ENCODE data around the gene FBXL14.

FBXL14 gene

DNA sequence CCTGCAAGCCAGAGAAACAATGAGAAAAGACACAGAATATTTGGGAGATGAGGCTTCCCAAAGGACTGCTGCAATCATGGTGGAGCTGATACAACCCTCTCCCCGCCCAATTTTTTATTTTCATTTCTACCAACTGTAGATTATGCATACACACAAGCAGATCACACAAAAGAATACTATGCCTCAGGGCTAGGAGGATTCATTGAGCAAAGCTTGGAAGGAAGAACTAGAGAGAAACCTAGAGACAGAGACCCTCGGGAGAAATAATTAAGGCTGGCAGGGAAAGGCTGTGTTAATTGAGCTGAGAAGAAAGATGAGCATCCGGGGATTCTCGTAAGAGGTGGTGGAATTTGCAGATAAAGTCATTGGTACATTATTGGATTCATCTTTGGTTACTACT, 24.8 kb upstream of the FBXL14 start:
- Histone ChIP-seq H3K4me3 (ENCODE audit: low read length in 2 of 2) (no peak overlapping the region), H3K4me1 (ENCODE audit: control insufficient read depth, insufficient read depth, low read length) (peaks cover 2% of the 10 kb centered on the region), H3K27me3 (ENCODE audit: control insufficient read depth in 1 of 2, insufficient read depth in 2 of 2, low read length in 2 of 2) (no peaks in the 10 kb centered on the region), H3K9ac (ENCODE audit: low read length in 2 of 2) (no peak overlapping the region), H3K27ac (ENCODE audit: low read length) (no peak overlapping the region), H3K36me3 (ENCODE audit: control insufficient read depth in 2 of 2, insufficient read depth in 2 of 2, low read length in 2 of 2) (no peaks in the 10 kb centered on the region), H3K9me3 (ENCODE audit: control insufficient read depth in 2 of 2, low read length in 2 of 2) (no peaks in the 10 kb centered on the region)

DNA sequence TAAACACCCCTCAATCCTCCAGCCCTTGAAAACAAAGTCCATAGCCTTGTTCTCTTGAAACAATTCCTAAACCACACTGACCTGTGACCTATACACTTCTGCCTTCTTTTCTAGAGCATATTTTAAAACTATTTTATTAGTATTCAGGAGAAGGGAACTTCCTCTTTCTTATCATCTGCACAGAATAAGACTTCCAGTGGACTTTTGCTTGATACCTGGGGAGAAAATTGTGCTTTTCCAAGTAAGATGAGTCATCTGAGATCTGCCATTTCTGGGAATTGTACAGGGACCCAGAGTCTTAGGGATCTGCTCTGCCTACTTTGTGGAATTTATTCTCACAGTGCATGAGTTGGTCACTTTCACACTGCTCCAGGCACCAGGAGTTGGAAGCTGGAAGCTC, 24.1 kb upstream of the FBXL14 start:
- Histone ChIP-seq H3K9ac (ENCODE audit: low read length in 2 of 2) (no peak overlapping the region), H3K27me3 (ENCODE audit: control insufficient read depth in 1 of 2, insufficient read depth in 2 of 2, low read length in 2 of 2) (no peaks in the 10 kb centered on the region), H3K4me3 (ENCODE audit: low read length in 2 of 2) (no peak overlapping the region), H3K9me3 (ENCODE audit: control insufficient read depth in 2 of 2, low read length in 2 of 2) (no peaks in the 10 kb centered on the region), H3K36me3 (ENCODE audit: control insufficient read depth in 2 of 2, insufficient read depth in 2 of 2, low read length in 2 of 2) (no peaks in the 10 kb centered on the region), H3K27ac (ENCODE audit: low read length) (no peak overlapping the region), H3K4me1 (ENCODE audit: control insufficient read depth, insufficient read depth, low read length) (peaks cover 2% of the 10 kb centered on the region)

DNA sequence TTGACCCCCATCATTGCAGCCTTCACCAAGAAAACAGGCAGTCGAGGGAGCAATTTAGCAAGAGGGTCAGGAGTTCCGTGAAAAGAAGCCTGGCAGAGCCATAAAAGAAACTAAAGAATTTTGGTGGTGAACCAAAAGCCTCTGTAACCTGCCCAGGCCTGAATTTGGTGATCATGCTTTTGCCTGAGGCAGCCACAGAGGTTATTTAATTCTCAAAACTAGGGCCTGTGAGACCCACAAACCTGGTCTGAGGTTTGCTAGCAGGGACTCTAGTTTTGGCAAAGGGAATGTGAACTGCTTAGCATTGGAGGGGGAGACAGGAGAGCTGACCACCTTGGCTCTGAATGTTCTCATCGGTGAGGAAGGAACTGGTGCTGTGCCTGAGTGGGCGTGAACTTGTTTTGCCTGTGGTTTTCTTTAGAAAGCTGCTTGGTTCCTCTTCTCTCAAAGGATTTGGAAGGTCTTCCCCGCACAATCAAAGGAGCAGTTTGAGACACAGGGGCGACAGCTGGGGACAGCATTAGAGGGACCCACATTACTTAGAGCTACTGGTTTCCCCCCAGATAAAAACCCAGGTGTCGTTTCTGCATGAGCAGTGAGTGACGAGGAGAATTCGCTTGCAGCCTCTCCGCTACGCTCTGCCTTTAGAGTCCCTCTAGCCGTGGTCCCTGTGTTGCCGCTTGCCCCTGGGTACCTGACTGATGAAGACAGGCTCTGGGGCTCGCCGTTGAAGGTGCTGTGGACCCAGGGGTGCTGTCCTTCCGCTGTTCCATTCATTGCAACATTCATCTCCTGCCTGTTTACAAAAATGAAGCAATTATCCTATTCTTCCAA, 22.1 kb upstream of the FBXL14 start:
- Histone ChIP-seq H3K9me3 (ENCODE audit: control insufficient read depth in 2 of 2, low read length in 2 of 2) (no peaks in the 10 kb centered on the region), H3K4me3 (ENCODE audit: low read length in 2 of 2) (peak overlapping the region in 1 of 2 donors; percentile 8), H3K27me3 (ENCODE audit: control insufficient read depth in 1 of 2, insufficient read depth in 2 of 2, low read length in 2 of 2) (no peaks in the 10 kb centered on the region), H3K27ac (ENCODE audit: low read length) (no peak overlapping the region), H3K4me1 (ENCODE audit: control insufficient read depth, insufficient read depth, low read length) (peaks cover 2% of the 10 kb centered on the region), H3K36me3 (ENCODE audit: control insufficient read depth in 2 of 2, insufficient read depth in 2 of 2, low read length in 2 of 2) (no peaks in the 10 kb centered on the region), H3K9ac (ENCODE audit: low read length in 2 of 2) (no peak overlapping the region)

DNA sequence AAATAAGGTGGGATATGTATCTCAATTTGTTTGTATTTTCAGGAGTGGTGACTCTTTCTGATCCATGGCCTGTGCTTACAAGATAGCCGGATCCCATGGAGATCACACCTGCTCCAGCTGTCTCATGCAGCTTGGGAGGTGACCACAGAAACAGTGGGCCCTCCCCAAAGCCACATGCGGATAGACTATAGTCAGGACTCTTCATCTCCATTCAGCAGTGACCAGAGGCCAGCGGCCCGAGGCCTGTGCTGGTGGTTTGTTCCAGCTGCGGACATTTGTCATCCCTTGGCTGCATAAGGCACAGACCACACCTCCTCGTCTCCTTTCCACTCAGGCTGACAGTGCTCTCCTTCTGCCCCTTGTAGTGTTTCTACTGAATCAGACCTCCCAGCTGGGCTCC, 20.0 kb upstream of the FBXL14 start:
- no peaks in the 10 kb centered on the region for H3K36me3 ChIP-seq (ENCODE audit: control insufficient read depth in 2 of 2, insufficient read depth in 2 of 2, low read length in 2 of 2)
- H3K4me3 ChIP-seq (ENCODE audit: low read length in 2 of 2), result no peak overlapping the region
- no peaks in the 10 kb centered on the region for H3K27me3 ChIP-seq (ENCODE audit: control insufficient read depth in 1 of 2, insufficient read depth in 2 of 2, low read length in 2 of 2)
- no peak overlapping the region for H3K9ac ChIP-seq (ENCODE audit: low read length in 2 of 2)
- no peak overlapping the region for H3K27ac ChIP-seq (ENCODE audit: low read length)
- peaks cover 4% of the 10 kb centered on the region for H3K4me1 ChIP-seq (ENCODE audit: control insufficient read depth, insufficient read depth, low read length)
- H3K9me3 ChIP-seq (ENCODE audit: control insufficient read depth in 2 of 2, low read length in 2 of 2), result no peaks in the 10 kb centered on the region

DNA sequence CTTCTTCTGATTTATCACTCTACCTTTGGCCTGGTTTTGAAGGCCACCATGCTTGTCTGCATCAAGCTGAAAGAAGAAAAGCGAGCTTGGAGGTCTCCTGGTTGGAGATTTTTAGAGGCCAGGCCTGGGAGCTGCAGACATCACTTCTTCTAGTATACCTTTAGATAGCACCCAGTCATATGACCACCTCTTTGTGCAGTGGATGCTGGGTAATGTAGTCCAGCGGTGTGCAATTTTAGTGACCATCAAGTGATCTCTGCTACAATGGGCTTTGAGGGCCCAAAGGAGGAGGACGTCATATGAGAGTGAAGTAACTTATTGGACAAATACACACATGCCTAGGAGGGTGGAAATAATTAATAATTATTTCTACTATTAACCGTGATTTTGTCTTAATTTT, 19.5 kb upstream of the FBXL14 start:
- no peaks in the 10 kb centered on the region for H3K27me3 ChIP-seq (ENCODE audit: control insufficient read depth in 1 of 2, insufficient read depth in 2 of 2, low read length in 2 of 2)
- peaks cover 4% of the 10 kb centered on the region for H3K4me1 ChIP-seq (ENCODE audit: control insufficient read depth, insufficient read depth, low read length)
- H3K9me3 ChIP-seq (ENCODE audit: control insufficient read depth in 2 of 2, low read length in 2 of 2), result no peaks in the 10 kb centered on the region
- H3K4me3 ChIP-seq (ENCODE audit: low read length in 2 of 2), result no peak overlapping the region
- H3K27ac ChIP-seq (ENCODE audit: low read length), result no peak overlapping the region
- no peaks in the 10 kb centered on the region for H3K36me3 ChIP-seq (ENCODE audit: control insufficient read depth in 2 of 2, insufficient read depth in 2 of 2, low read length in 2 of 2)
- no peak overlapping the region for H3K9ac ChIP-seq (ENCODE audit: low read length in 2 of 2)

DNA sequence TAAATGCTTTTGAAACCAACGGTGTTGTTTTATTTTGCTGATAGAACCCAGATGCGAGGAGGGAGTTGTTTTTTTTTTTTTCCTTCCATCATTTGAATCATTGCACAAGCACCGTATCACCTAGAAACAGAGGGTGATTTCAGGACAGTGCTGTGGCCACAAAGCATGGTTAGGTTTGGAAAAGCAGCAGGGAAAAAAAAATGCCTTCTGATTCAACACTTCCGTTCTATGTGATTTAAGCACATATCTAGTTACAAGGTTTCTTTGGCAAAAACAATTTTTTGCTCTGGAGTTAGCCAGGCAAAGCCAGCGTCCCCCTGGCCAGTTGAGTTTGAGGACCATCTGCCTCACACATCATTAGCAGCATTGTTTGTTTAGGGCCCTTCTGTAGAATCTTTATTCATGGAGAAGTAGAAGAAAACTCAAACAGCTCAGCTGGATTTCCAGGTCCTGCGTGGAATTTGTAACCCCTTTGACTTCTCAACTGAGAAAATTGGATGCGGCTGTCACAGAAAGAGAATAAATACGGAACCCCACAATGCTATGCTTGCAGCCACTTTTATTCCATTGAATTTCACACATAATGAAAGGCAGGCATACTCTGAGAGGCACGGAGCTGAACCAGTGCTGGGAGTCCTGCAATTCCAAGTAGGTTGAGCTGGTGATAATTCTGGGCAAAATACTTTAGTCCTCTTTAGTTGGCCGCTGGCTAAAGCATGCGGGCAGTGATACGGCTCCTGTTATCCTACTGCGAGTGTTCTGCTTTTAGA, 17.6 kb upstream of the FBXL14 start:
- Histone ChIP-seq H3K27me3 (ENCODE audit: control insufficient read depth in 1 of 2, insufficient read depth in 2 of 2, low read length in 2 of 2) (no peaks in the 10 kb centered on the region), H3K36me3 (ENCODE audit: control insufficient read depth in 2 of 2, insufficient read depth in 2 of 2, low read length in 2 of 2) (no peaks in the 10 kb centered on the region), H3K9me3 (ENCODE audit: control insufficient read depth in 2 of 2, low read length in 2 of 2) (no peaks in the 10 kb centered on the region), H3K27ac (ENCODE audit: low read length) (no peak overlapping the region), H3K9ac (ENCODE audit: low read length in 2 of 2) (no peak overlapping the region), H3K4me1 (ENCODE audit: control insufficient read depth, insufficient read depth, low read length) (peaks cover 5% of the 10 kb centered on the region), H3K4me3 (ENCODE audit: low read length in 2 of 2) (no peak overlapping the region)

DNA sequence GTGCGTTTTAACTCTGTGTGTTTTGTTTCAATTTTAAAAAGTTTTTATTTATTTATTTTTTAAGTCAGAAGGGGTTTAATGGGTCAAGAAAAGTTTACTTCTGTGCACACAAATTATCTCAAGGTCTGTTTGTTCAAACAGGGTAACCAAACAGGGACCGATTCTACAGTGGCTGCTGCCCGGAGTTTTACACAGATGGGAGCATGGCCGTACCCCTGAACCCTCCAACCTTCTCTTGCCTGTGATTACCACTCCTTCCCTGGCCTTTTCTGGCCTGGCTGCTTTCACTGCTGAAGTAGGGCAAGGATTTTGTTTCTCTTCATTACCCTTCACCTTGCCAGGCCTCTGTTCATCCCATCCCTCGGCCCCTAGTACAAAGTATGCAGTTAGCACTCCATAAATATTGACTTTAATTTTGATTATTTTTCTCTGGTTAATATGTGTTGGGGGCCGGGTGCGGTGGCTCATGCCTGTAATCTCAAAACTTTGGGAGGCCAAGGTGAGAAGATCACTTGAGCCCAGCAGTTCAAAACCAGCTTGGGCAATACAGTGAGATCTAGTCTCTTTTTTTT, 15.8 kb upstream of the FBXL14 start:
- no peaks in the 10 kb centered on the region for H3K9me3 ChIP-seq (ENCODE audit: control insufficient read depth in 2 of 2, low read length in 2 of 2)
- H3K27ac ChIP-seq (ENCODE audit: low read length), result no peak overlapping the region
- no peak overlapping the region for H3K4me3 ChIP-seq (ENCODE audit: low read length in 2 of 2)
- H3K9ac ChIP-seq (ENCODE audit: low read length in 2 of 2), result no peak overlapping the region
- no peaks in the 10 kb centered on the region for H3K36me3 ChIP-seq (ENCODE audit: control insufficient read depth in 2 of 2, insufficient read depth in 2 of 2, low read length in 2 of 2)
- no peaks in the 10 kb centered on the region for H3K27me3 ChIP-seq (ENCODE audit: control insufficient read depth in 1 of 2, insufficient read depth in 2 of 2, low read length in 2 of 2)
- H3K4me1 ChIP-seq (ENCODE audit: control insufficient read depth, insufficient read depth, low read length), result peaks cover 23% of the 10 kb centered on the region

DNA sequence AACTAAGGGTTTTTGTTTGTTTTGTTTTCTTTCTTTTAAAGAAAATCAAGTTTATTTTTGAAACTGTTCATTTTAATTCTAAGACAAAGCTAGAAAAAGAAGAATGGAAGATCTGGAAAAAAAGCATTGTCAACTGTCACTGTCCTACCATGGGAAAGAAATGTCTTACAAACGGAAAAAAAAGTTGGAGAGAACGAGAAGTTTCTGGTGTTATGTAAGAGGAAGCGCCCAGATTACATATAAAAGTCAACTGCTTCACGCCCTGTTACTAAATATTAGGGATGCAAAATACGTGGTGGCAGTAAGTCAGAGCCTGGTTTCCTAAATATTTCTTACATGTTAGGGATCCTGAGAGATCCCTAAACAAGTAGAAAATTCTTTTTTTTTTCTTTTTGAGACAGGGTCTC, 14.3 kb upstream of the FBXL14 start:
- Histone ChIP-seq H3K9me3 (ENCODE audit: control insufficient read depth in 2 of 2, low read length in 2 of 2) (no peaks in the 10 kb centered on the region), H3K9ac (ENCODE audit: low read length in 2 of 2) (no peak overlapping the region), H3K27me3 (ENCODE audit: control insufficient read depth in 1 of 2, insufficient read depth in 2 of 2, low read length in 2 of 2) (no peaks in the 10 kb centered on the region), H3K27ac (ENCODE audit: low read length) (no peak overlapping the region), H3K4me3 (ENCODE audit: low read length in 2 of 2) (no peak overlapping the region), H3K36me3 (ENCODE audit: control insufficient read depth in 2 of 2, insufficient read depth in 2 of 2, low read length in 2 of 2) (no peaks in the 10 kb centered on the region), H3K4me1 (ENCODE audit: control insufficient read depth, insufficient read depth, low read length) (peaks cover 23% of the 10 kb centered on the region)

DNA sequence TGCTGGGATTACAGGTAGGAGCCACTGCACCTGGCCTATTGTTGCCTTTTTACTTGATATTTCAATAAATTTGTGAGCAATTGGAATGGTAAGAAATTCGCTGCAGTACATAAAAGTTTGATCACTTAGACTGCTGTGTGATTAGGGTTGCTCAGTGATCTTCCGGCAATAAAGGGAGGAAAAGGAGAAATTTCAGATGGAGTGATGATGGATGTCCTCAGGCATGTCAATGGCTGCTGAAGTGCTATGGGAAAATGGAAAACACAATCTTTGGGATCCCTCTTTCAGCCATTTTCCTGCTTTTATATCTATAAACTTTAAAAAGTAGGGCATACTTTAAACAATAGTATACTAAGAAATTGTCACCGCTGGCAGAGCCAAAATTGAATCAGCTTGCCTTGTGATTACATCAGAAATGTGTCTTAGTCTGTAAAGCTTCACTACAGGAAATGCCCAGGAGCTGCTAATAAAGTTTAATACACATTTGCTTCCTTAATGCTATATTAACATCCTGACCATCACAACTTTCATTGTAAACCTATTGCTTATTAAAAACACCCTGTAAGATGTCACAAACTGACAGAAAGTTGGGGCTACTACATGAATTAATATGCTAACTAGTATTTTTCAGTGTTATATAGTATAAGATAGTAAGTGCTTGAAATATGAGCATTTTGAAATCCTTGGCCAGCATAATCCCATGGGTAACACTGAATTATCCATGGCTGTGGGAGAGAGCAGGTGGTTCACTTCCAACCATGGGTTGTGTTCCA, 13.7 kb upstream of the FBXL14 start:
- Histone ChIP-seq H3K4me1 (ENCODE audit: control insufficient read depth, insufficient read depth, low read length) (peaks cover 23% of the 10 kb centered on the region), H3K27ac (ENCODE audit: low read length) (no peak overlapping the region)

DNA sequence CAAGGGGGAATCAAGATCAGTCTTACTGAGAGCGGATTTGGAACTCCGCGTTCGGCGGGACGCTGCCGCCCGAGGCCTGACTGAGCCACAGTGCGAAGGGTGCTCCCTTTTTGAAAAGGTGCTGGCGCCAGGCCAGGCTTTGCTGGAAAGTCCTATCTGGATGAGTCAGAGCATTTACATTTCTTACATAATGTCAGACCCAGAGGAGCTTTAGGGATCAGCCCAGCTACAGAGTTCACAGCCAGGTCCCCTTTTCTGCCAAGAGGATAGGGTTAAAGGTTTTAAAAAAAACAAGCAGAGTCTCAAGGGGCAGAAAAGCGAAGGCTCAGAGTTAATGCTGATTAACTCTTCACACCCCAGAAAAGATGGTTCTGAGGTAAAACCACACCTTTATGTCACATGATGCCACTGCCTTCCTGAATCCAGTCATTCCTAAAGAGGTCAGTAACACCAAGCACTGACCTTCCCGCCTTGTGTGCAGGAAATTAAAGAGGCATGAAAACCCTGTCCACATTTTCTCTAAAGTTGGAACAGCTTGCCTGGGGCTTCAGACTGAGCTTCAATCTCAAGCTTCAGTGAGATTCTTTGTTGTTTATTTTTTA, 11.7 kb upstream of the FBXL14 start:
- peak overlapping the region; percentile 79 to 80 for H3K9ac ChIP-seq (ENCODE audit: low read length in 2 of 2)

More for the DNA sequence above, 13.7 kb upstream of the FBXL14 start:
- Histone ChIP-seq H3K9me3 (ENCODE audit: control insufficient read depth in 2 of 2, low read length in 2 of 2) (no peaks in the 10 kb centered on the region), H3K4me3 (ENCODE audit: low read length in 2 of 2) (no peak overlapping the region), H3K36me3 (ENCODE audit: control insufficient read depth in 2 of 2, insufficient read depth in 2 of 2, low read length in 2 of 2) (no peaks in the 10 kb centered on the region), H3K9ac (ENCODE audit: low read length in 2 of 2) (no peak overlapping the region), H3K27me3 (ENCODE audit: control insufficient read depth in 1 of 2, insufficient read depth in 2 of 2, low read length in 2 of 2) (no peaks in the 10 kb centered on the region)

More for the DNA sequence above, 11.7 kb upstream of the FBXL14 start:
- Histone ChIP-seq H3K36me3 (ENCODE audit: control insufficient read depth in 2 of 2, insufficient read depth in 2 of 2, low read length in 2 of 2) (no peaks in the 10 kb centered on the region), H3K4me3 (ENCODE audit: low read length in 2 of 2) (peak overlapping the region; percentile 73 to 76), H3K9me3 (ENCODE audit: control insufficient read depth in 2 of 2, low read length in 2 of 2) (no peaks in the 10 kb centered on the region), H3K27me3 (ENCODE audit: control insufficient read depth in 1 of 2, insufficient read depth in 2 of 2, low read length in 2 of 2) (no peaks in the 10 kb centered on the region), H3K27ac (ENCODE audit: low read length) (peak overlapping the region; percentile 95), H3K4me1 (ENCODE audit: control insufficient read depth, insufficient read depth, low read length) (peaks cover 23% of the 10 kb centered on the region)
